Measurements from ENCODE around the gene SF3B6. TPM values are rescaled to one million over a fixed set of nuclear protein-coding genes. Genes with fewer than 3 reads are reported as not detected.

SF3B6 gene
- total and polyA plus RNA-seq, 2 experiments from 2014 or later = 140 to 565 TPM

- peaks cover 4% of the 10 kb centered on the region; the same call in 1 of the 3 replicates for H3K9me3 Mint-ChIP-seq
- no peak overlapping the region for H3K4me2 ChIP-seq
- H3K27ac Mint-ChIP-seq = no peak overlapping the region
- no peak overlapping the region for H3K4me3 ChIP-seq
- ATAC-seq (no peak), DNase-seq (ENCODE audit: low spot score) (no peak)
- no peak overlapping the region for H2AFZ ChIP-seq
- H3K36me3 Mint-ChIP-seq (ENCODE audit: low read depth) = no peaks in the 10 kb centered on the region
- H3K4me1 ChIP-seq (ENCODE audit: insufficient read depth) = no peaks in the 10 kb centered on the region
- H3K4me1 Mint-ChIP-seq = no peaks in the 10 kb centered on the region; the same call in 2 of the 3 replicates
- H3K27me3 ChIP-seq (ENCODE audit: insufficient read depth) = no peaks in the 10 kb centered on the region
- H3K36me3 ChIP-seq (ENCODE audit: insufficient read depth) = no peaks in the 10 kb centered on the region; the same call in 1 of the 2 replicates
- no peak for TF ChIP-seq EZH2phosphoT487 (IDR thresholded peaks at IDR 0.05; ENCODE audit: unreplicated experiment)
- TF ChIP-seq CTCF (conservative IDR thresholded peaks at IDR 0.05; ENCODE audit: low read depth in 2 of 2) = no peak
- TF ChIP-seq ZNF462 (CRISPR knock-in tag; IDR thresholded peaks at IDR 0.05) = no peak
- no peak for TF ChIP-seq ETS1 (IDR thresholded peaks at IDR 0.05)
- TF ChIP-seq NANOG (IDR thresholded peaks at IDR 0.05; ENCODE audit: borderline replicate concordance) = no peak
- TF ChIP-seq ZNF114 (CRISPR knock-in tag; IDR thresholded peaks at IDR 0.05) = no peak
- TF ChIP-seq REST (IDR thresholded peaks at IDR 0.05; ENCODE audit: unreplicated experiment) = no peak
- no peak for TF ChIP-seq POLR2AphosphoS5 (IDR thresholded peaks at IDR 0.05; ENCODE audit: low read depth)
- no peak for TF ChIP-seq JUNB (IDR thresholded peaks at IDR 0.05; ENCODE audit: unreplicated experiment)
- TF ChIP-seq ZNF331 (CRISPR knock-in tag; IDR thresholded peaks at IDR 0.05; ENCODE audit: low read depth) = no peak
- no peak for TF ChIP-seq EZH2 (IDR thresholded peaks at IDR 0.05; ENCODE audit: low read depth, unreplicated experiment)
- no peak for TF ChIP-seq CREB1 (CRISPR knock-in tag; IDR thresholded peaks at IDR 0.05; ENCODE audit: low read depth)
- no peaks in the 10 kb centered on the region for H3F3A ChIP-seq (replicated peaks; ENCODE audit: low read depth)
- H3K79me2 ChIP-seq (replicated peaks; ENCODE audit: insufficient read depth) = no peaks in the 10 kb centered on the region
- no peaks in the 10 kb centered on the region for H4K20me1 ChIP-seq (replicated peaks; ENCODE audit: insufficient read depth)
- no peaks in the 10 kb centered on the region for H3K9me2 ChIP-seq (ENCODE audit: insufficient read depth)
- no peak overlapping the region for H3K4me3 Mint-ChIP-seq
- H3K27me3 Mint-ChIP-seq (ENCODE audit: insufficient read depth, low read depth, poor library complexity) = peaks cover 4% of the 10 kb centered on the region
- H3K27ac ChIP-seq (ENCODE audit: low read depth) = no peak overlapping the region
Observed at GRCh38 chr2:24101992-24102391, 25.9 kb upstream of the SF3B6 start.
